HG02840 (cell line): ENCODE results near the gene SEPTIN8.
"Not testable (repeated sequence)": the region's sequence is repeated elsewhere in the genome, so short reads cannot be mapped to it uniquely, and the experiment has no call there.

Source experiments
- ATAC-seq: cut with Tn5 transposase; IDR thresholded peaks from one replicate; pipeline ENCODE4 v1.9.1; 2021; ENCODE audit warnings: mild to moderate bottlenecking, moderate library complexity, moderate number of reproducible peaks; ENCODE audit not compliant: unreplicated experiment, low FRiP score

The SEPTIN8 gene

DNA sequence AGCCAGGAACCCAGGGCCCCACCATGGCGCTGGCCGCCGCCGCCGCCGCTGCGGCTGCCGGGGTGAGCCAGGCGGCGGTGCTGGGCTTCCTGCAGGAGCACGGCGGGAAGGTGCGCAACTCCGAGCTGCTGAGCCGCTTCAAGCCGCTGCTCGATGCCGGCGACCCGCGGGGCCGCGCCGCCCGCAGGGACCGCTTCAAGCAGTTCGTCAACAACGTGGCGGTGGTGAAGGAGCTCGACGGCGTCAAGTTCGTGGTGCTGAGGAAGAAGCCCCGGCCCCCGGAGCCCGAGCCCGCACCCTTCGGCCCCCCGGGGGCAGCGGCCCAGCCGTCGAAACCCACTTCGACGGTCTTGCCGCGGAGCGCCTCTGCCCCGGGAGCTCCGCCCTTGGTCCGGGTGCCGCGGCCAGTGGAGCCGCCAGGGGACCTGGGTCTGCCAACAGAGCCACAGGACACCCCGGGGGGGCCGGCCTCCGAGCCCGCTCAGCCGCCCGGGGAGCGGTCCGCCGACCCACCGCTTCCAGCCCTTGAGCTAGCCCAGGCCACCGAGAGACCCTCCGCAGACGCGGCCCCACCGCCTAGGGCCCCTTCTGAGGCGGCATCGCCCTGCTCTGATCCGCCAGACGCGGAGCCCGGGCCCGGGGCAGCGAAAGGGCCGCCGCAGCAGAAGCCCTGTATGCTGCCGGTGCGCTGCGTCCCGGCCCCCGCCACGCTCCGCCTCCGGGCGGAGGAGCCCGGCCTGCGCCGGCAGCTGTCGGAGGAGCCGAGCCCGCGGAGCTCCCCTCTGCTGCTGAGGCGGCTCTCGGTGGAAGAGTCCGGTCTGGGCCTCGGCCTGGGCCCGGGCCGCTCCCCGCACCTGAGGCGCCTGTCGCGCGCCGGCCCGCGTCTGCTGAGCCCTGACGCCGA lies 36.8 kb upstream of the SEPTIN8 start:
- ATAC-seq: no peak

DNA sequence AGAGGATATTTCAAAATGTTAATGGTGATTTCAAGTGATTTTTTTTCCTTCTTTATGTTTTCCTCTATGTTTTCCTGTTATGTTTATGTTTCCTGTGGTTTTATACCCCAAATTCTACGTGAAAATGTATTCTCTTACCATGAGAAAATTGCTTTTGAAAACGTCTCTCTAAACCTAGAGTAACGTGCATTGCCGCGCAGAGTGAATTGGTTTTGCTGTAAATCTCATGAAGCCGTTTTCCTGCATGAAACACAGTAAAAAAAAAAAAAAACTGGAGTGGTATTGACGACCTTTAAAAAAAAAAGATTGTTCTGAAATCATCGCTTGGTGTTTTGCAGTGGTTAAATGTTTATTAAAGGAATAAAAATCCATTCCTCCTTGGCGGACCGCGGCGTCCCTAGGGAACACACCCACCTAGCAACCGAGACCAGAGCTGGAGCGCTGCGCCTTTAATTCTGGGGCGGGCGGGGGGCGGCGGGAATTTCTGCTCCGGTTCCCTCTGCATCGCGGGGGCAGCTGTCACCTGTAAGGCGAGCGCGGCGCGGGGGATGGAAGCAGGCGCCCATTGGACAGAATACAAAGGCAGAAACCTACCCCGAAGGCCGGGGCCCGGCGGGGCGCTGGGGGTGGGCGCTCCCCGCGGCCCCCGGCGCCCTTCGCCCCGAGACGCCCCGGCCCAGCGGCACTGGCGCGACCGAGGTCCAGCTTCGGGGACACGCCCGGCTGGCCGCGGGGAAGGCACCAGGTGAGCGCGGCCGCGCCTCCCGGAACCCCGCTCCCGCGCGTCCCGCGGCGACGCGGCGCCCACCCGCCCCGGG lies 36.0 kb upstream of the SEPTIN8 start, which contains the start of gene SOWAHA:
Gene SOWAHA, plus strand, starts transcription at position 522 of the 818 bp plus-strand sequence. CDS start 320 bp downstream, outside the sequence.
- no peak for ATAC-seq

- ATAC-seq: no peak
These were observed 35.2 kb upstream of the SEPTIN8 start for GRCh38 chr5:132812123-132812765.

DNA sequence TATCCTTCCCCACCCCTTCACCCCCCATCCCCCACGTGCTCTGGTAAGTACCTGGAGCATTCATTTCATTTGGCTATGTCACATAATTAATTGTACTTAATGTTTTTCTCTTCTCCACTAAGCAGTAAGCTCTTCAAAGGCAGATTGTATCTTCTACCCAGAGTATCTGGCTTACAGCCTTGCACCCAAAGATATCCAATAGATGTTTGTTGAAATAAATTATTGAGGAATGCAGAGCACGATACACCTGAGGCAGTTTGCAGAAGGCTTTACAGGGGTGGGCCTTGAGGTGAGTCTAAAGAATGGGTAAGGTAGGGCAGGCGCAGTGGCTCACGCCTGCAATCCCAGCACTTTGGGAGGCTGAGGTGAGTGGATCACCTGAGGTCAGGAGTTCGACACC lies 33.6 kb upstream of the SEPTIN8 start:
- no peak for ATAC-seq

DNA sequence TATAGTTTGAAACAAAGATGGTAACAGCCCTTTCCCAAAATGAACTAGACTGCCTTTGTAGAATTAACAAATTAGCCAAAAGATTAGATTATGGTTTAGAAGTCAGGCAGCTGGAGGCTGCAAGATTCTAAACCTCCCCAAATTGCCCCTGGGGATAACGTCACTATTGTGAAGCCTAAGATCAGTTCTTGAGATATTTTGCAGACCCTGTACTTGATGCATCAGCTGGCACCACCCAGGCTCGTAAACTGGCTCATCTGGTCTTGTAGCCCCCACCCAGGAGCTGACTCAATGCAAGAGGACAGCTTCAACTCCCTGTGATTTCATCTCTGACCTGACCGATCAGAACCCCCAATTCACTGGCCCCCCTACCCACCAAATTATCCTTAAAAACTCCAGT lies 31.8 kb upstream of the SEPTIN8 start:
- no peak for ATAC-seq

DNA sequence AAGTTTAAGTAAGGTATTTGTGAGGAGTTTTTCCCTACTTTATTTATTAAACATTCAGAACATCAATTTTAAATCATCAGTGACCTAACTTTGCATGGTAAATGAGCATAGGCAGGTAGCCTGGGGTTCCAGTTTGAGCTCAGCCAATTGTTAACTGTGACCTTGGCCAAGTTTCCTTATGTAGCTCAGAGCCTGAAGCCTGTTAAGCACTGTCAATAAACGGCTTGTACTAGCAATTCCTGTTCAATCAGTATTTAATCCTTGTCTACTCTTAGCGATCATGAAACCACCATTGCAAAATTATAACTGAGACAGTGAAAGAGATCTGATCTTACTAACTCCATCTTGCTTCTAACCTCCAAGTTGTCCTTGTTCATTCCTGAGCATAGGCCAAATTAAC lies 31.4 kb upstream of the SEPTIN8 start:
- no peak for ATAC-seq

DNA sequence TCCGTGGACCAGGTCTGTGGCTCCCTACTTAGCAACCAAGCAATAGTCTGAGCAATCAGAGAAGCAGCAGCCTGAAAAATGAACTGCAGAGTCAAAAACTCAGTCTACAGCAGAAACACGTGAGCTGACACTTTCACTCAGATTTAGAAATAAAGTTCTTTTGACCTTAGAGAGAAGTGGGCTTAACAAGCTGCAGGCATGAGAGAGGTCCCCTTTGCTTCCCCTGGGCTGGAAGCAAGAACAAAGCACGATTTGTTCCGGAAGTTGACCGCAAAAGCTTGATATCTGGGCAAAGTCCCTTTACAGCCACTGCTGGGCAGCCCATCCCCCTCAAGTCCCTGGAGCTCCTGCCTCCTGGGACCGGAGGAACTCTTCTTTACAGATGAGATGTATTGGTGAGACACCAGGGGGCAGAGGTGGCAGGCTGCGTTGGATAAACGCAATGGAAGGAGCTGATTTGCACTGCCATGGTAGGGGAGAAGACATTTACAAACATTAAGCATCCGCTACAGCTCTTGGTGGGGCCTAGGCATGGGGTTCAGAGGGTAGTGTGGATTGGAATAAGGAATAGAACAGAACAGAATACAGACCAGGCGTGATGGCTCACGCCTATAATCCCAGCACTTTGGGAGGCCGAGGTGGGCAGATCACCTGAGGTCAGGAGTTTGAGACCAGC lies 30.3 kb upstream of the SEPTIN8 start:
- no peak for ATAC-seq

GRCh38 chr5:132806804-132807162 lies 29.7 kb upstream of the SEPTIN8 start:
- ATAC-seq: not testable (repeated sequence)

DNA sequence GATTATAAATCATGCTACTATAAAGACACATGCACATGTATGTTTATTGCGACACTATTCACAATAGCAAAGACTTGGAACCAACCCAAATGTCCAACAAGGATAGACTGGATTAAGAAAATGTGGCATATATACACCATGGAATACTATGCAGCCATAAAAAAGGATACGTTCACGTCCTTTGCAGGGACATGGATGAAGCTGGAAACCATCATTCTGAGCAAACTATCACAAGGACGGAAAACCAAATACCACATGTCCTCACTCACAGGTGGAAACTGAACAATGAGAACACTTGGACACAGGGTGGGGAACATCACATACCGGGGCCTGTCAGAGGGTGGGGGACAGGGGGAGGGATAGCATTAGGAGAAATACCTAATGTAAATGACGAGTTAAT lies 28.8 kb upstream of the SEPTIN8 start:
- not testable (repeated sequence) for ATAC-seq

GRCh38 chr5:132804219-132804618 lies 27.2 kb upstream of the SEPTIN8 start:
- ATAC-seq: not testable (repeated sequence)

GRCh38 chr5:132802685-132803066 lies 25.6 kb upstream of the SEPTIN8 start:
- not testable (repeated sequence) for ATAC-seq

GRCh38 chr5:132802044-132802684 lies 25.1 kb upstream of the SEPTIN8 start:
- ATAC-seq: no peak

DNA sequence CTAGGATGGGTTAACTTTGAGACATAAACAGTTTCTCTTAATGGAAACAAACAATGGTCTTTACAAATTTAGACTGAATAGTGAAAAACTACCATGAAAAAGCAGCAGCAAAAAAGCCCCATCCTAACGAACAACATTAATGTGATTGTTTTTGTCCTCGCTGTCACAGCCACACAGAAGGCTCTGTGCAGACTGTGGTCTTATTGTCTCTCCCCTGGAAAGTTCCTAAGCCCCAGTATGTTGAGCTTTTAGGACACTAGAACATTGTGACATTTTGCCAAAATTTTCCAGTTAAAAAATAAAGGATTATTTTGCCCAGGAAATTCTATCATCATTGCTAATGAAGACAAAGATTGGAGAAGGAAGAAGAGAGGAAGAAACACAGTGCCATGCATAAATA lies 23.5 kb upstream of the SEPTIN8 start:
- ATAC-seq: no peak

DNA sequence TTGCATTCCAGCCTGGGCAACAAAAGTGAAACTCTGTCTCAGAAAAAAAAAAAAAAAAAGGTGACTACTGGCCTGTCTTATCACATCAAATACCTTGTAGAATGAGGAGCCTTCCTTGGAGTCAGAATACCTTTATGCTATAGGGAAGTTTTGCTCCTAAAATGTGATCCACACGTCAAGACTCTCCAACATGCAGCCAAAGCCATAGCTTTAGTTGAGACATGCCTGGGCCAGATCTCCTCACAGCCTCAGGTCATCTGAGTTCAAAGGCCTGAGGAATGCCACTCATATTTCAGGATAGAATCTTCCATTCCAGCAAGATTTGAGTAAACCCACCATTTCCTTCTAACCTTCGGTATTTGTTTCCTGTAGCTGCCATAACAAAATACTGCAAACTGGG lies 22.4 kb upstream of the SEPTIN8 start:
- no peak for ATAC-seq

- ATAC-seq: no peak
These were observed 20.6 kb upstream of the SEPTIN8 start for GRCh38 chr5:132797651-132798050.

GRCh38 chr5:132791026-132791425 lies 14.0 kb upstream of the SEPTIN8 start:
- no peak for ATAC-seq

GRCh38 chr5:132790201-132790865 lies 13.3 kb upstream of the SEPTIN8 start:
- ATAC-seq: no peak

- ATAC-seq: no peak
These were observed 12.2 kb upstream of the SEPTIN8 start for GRCh38 chr5:132788990-132789886.
